A549 (cell line): ENCODE results near the gene LSP1. TPM values are rescaled to one million over a fixed set of nuclear protein-coding genes. Genes with fewer than 3 reads are reported as not detected.

Experiments used
- ATAC-seq, 2 experiments: fragments of 200-7000 bp in 1 of 2; fragments of >200 bp in 1 of 2; cut with Nextera tagmentation in 1 of 2; cut with Tn5 transposase in 1 of 2; 3 replicates each; pipeline versions ENCODE4 v1.8.0 to v1.9.1; 2018 to 2020; ENCODE audit warnings: mild to moderate bottlenecking in 1 of 2, moderate library complexity in 1 of 2
- CTCF ChIA-PET: fragments of 300-600 bp; sonication (Branson Sonifier 250); formaldehyde crosslinking; extraction: SDS; loops from one replicate; lab custom pipeline; 2021; ENCODE audit warnings: antibody characterized with exemption, inconsistent platforms; lab: Yijun Ruan, JAX
- POLR2A ChIA-PET: fragments of 350-600 bp; formaldehyde crosslinking; extraction: SDS; loops from one replicate; lab custom pipeline; 2021; ENCODE audit warnings: antibody characterized with exemption, inconsistent platforms; lab: Yijun Ruan, JAX
- DNase-seq, 2 experiments: peaks; one replicate each; pipeline versions ENCODE4 v3.0.0 to v3.0.0-alpha.2; 2011 to 2016; ENCODE audit warnings: low read depth in 1 of 2, low spot score in 1 of 2
- FAIRE-seq: peaks from 2 replicates; lab custom pipeline; 2011; peaks lifted over from hg19 to GRCh38; lab: Jason Lieb, UNC
- H3K27ac ChIP-seq, 2 experiments: fragments of >200 bp; sonication (Bioruptor Twin); formaldehyde crosslinking; 3 replicates each; pipeline ENCODE4 v1.5.1; 2016 to 2017
- H3K4me1 ChIP-seq: fragments of >200 bp; sonication (Bioruptor Twin); formaldehyde crosslinking; 3 replicates; pipeline ENCODE4 v1.6.1; 2016
- H3K4me2 ChIP-seq: fragments of >200 bp; sonication (Bioruptor Twin); formaldehyde crosslinking; 3 replicates; pipeline ENCODE4 v1.6.1; 2016
- H3K4me3 ChIP-seq: fragments of >200 bp; sonication (Bioruptor Twin); formaldehyde crosslinking; 3 replicates; pipeline ENCODE4 v1.5.1; 2016
- H3K9me3 ChIP-seq: fragments of >200 bp; sonication (Bioruptor Twin); formaldehyde crosslinking; 3 replicates; pipeline ENCODE4 v1.6.1; 2016
- ATOH8 ChIP-seq: fragments of 250-450 bp; sonication (Bioruptor Pico); IDR thresholded peaks from 2 replicates; pipeline ENCODE4 v1.5.0; 2020; ENCODE audit warnings: low read depth, mild to moderate bottlenecking, moderate library complexity
- CBX2 ChIP-seq: fragments of 200-600 bp; sonication (generic); IDR thresholded peaks from 2 replicates; pipeline ENCODE4 v1.6.1; 2016; ENCODE audit warnings: low read depth, mild to moderate bottlenecking, borderline replicate concordance
- CBX8 ChIP-seq: fragments of 200-600 bp; sonication (generic); IDR thresholded peaks from 2 replicates; pipeline ENCODE4 v1.6.1; 2016
- E2F6 ChIP-seq: IDR thresholded peaks from 2 replicates; pipeline ENCODE4 v1.6.1; 2012; ENCODE audit warnings: low read depth, borderline replicate concordance
- ELK1 ChIP-seq: fragments of 150-350 bp; IDR thresholded peaks from 2 replicates; pipeline ENCODE4 v1.6.1; 2014; ENCODE audit warnings: low read depth, mild to moderate bottlenecking, low read length
- ESRRA ChIP-seq: fragments of 150-350 bp; IDR thresholded peaks from 2 replicates; pipeline ENCODE4 v1.6.1; 2014; ENCODE audit warnings: mild to moderate bottlenecking, low read length, borderline replicate concordance
- HDAC2 ChIP-seq: fragments of 200-600 bp; sonication (generic); IDR thresholded peaks from 2 replicates; pipeline ENCODE4 v1.6.1; 2016
- HES2 ChIP-seq: fragments of >200 bp; sonication (Bioruptor Twin); formaldehyde crosslinking; IDR thresholded peaks from 2 replicates; pipeline ENCODE4 v1.6.1; 2016
- HEYL ChIP-seq: fragments of 250-450 bp; sonication (Bioruptor Pico); IDR thresholded peaks from 2 replicates; pipeline ENCODE4 v1.8.0; 2021; ENCODE audit warnings: mild to moderate bottlenecking, moderate library complexity
- HOXA7 ChIP-seq: fragments of 250-450 bp; sonication (Bioruptor Pico); IDR thresholded peaks from 2 replicates; pipeline ENCODE4 v1.5.0; 2020; ENCODE audit warnings: mild to moderate bottlenecking, moderate library complexity
- HOXB13 ChIP-seq: fragments of 250-450 bp; sonication (Bioruptor Pico); IDR thresholded peaks from 2 replicates; pipeline ENCODE4 v1.5.0; 2020; ENCODE audit warnings: low read depth, mild to moderate bottlenecking, moderate library complexity
- KDM5A ChIP-seq: fragments of 200-600 bp; sonication (generic); IDR thresholded peaks from 2 replicates; pipeline ENCODE4 v1.6.1; 2016; ENCODE audit warnings: antibody characterized with exemption, mild to moderate bottlenecking
- MAFK ChIP-seq: fragments of 450-650 bp; IDR thresholded peaks from 2 replicates; pipeline ENCODE4 v1.6.1; 2014; ENCODE audit not compliant: partially characterized antibody
- NFE2L2 ChIP-seq: fragments of 150-350 bp; conservative IDR thresholded peaks from 2 replicates; pipeline ENCODE4 v1.6.1; 2014; ENCODE audit warnings: low read length
- PBX3 ChIP-seq: IDR thresholded peaks from 2 replicates; pipeline ENCODE4 v1.6.1; 2012
- RAD21 ChIP-seq, 2 experiments: fragments of >200 bp in 1 of 2; sonication (Bioruptor Twin) in 1 of 2; formaldehyde crosslinking in 1 of 2; IDR thresholded peaks in 1 of 2; conservative IDR thresholded peaks in 1 of 2; 2 replicates in 1 of 2; 3 replicates in 1 of 2; pipeline ENCODE4 v1.6.1; 2012 to 2018; ENCODE audit warnings: inconsistent platforms in 1 of 2
- RCOR1 ChIP-seq: fragments of 150-350 bp; IDR thresholded peaks from 2 replicates; pipeline ENCODE4 v1.6.1; 2014; ENCODE audit warnings: antibody characterized with exemption, low read length, low read depth
- RNF2 ChIP-seq: fragments of 200-600 bp; sonication (generic); IDR thresholded peaks from 2 replicates; pipeline ENCODE4 v1.6.1; 2016; ENCODE audit warnings: low read depth, mild to moderate bottlenecking, antibody characterized with exemption, moderate library complexity, borderline replicate concordance
- SMC3 ChIP-seq: fragments of >200 bp; sonication (Bioruptor Twin); formaldehyde crosslinking; IDR thresholded peaks from 3 replicates; pipeline ENCODE4 v1.6.1; 2018; ENCODE audit warnings: inconsistent platforms
- ZNF302 ChIP-seq: fragments of 250-450 bp; sonication (Bioruptor Pico); IDR thresholded peaks from 2 replicates; pipeline ENCODE4 v1.9.0; 2021; ENCODE audit warnings: inconsistent platforms, mild to moderate bottlenecking, moderate library complexity
- ZSCAN20 ChIP-seq: fragments of 250-450 bp; sonication (Bioruptor Pico); IDR thresholded peaks from 2 replicates; pipeline ENCODE4 v1.8.0; 2022; ENCODE audit warnings: mild to moderate bottlenecking, moderate library complexity
- WGBS: methylation state at CpG from one replicate; pipeline ENCODE4 v1.1.6; 2017; ENCODE audit errors: missing lambda C conversion rate; 5-methylcytosine and 5-hydroxymethylcytosine counted together
- polyA plus RNA-seq, 4 experiments: library from polyadenylated mRNA; depleted of rRNA in 3 of 4; stranded (reverse); fragments of >200 nt; fragmentation: RNase III in 1 of 4; extraction: RNeasy Plus Mini Kit Qiagen cat#74134 plus additional on column Dnase treatment in 1 of 4; gene quantifications; 2 replicates in 3 of 4; 3 replicates in 1 of 4; pipeline ENCODE4 v1.2.3, GENCODE V29; 2011 to 2017

The LSP1 gene
- polyA plus RNA-seq, 2 of the 4 experiments (the other 2 are of a cell fraction), result 0.67 to 3.5 TPM

- CTCF ChIA-PET, result interaction anchor here (0.6 to 14.5 kb wide), 22 partner anchors 9 to 338 kb away, joined by 3 to 174 read pairs (median 6); partner anchors contain the start of genes SYT8, TNNI2 and TNNT3
- no peak for ATAC-seq
- POLR2A ChIA-PET, result no interaction called here
Observed at GRCh38 chr11:1847926-1848639, 4.8 kb upstream of the LSP1 start.

GRCh38 chr11:1848640-1849430, 4.0 kb upstream of the LSP1 start:
- FAIRE-seq, result no peak
- peaks cover 7% of the 10 kb centered on the region for H3K4me1 ChIP-seq
- POLR2A ChIA-PET, result no interaction called here
- H3K27ac ChIP-seq, result no peak overlapping the region; a peak in 1 of 6 replicates
- no peak for ATAC-seq
- no peak overlapping the region for H3K4me3 ChIP-seq
- 77% methylated on average over 19 of the region's 19 CpGs for WGBS
- DNase-seq, result no peak
- H3K4me2 ChIP-seq, result no peak overlapping the region
- H3K9me3 ChIP-seq, result no peaks in the 10 kb centered on the region
- no peak for TF ChIP-seq E2F6
- no peak for TF ChIP-seq ESRRA
- TF ChIP-seq ATOH8 (CRISPR knock-in tag), result no peak
- no peak for TF ChIP-seq HOXA7 (CRISPR knock-in tag)
- TF ChIP-seq HES2, result no peak
- no peak for TF ChIP-seq PBX3
- TF ChIP-seq KDM5A, result no peak
- no peak for TF ChIP-seq CBX2
- TF ChIP-seq RNF2, result no peak
- no peak for TF ChIP-seq HOXB13 (CRISPR knock-in tag)
- no peak for TF ChIP-seq CBX8
- TF ChIP-seq ELK1, result no peak
- no peak for TF ChIP-seq ZSCAN20 (CRISPR knock-in tag)
- no peak for TF ChIP-seq RAD21 (conservative IDR thresholded peaks at IDR 0.05 in 1 of 2, IDR thresholded peaks at IDR 0.05 in 1 of 2)
- CTCF ChIA-PET, result interaction anchor here (0.6 to 14.5 kb wide), 17 partner anchors 11 to 338 kb away, joined by 3 to 174 read pairs (median 12); partner anchors contain the start of genes SYT8, TNNI2 and TNNT3

More at GRCh38 chr11:1847926-1848639, 4.8 kb upstream of the LSP1 start:
- no peak overlapping the region for H3K4me2 ChIP-seq
- H3K4me1 ChIP-seq, result peaks cover 7% of the 10 kb centered on the region
- H3K9me3 ChIP-seq, result no peaks in the 10 kb centered on the region
- DNase-seq, result no peak
- TF ChIP-seq SMC3, result no peak
- no peak for TF ChIP-seq HEYL
- TF ChIP-seq MAFK, result no peak
- no peak for TF ChIP-seq ZSCAN20 (CRISPR knock-in tag)
- no peak for TF ChIP-seq HDAC2
- TF ChIP-seq ZNF302 (CRISPR knock-in tag), result no peak
- TF ChIP-seq ELK1, result no peak
- no peak for TF ChIP-seq RCOR1
- no peak for TF ChIP-seq NFE2L2
- FAIRE-seq, result no peak
- 73% methylated on average over 17 of the region's 18 CpGs for WGBS
- no peak overlapping the region; a peak in 1 of 6 replicates for H3K27ac ChIP-seq
- H3K4me3 ChIP-seq, result no peak overlapping the region
